Psoas muscle (tissue), 8 donors: Measurements from ENCODE around the gene RIPOR2. TPM values are rescaled to one million over a fixed set of nuclear protein-coding genes. Genes with fewer than 3 reads are reported as not detected.
"Not testable (repeated sequence)": the region's sequence is repeated elsewhere in the genome, so short reads cannot be mapped to it uniquely, and the experiment has no call there.

Experiments used
- ATAC-seq, 4 donors: fragments of 200-7000 bp; cut with Tn5 transposase; one replicate each; pipeline ENCODE4 v1.9.1; 2020; ENCODE audit warnings: moderate library complexity in 3 of 4, mild to moderate bottlenecking in 2 of 4
- DNase-seq, 2 donors: peaks; one replicate each; pipeline ENCODE4 v3.0.0-alpha.2; 2020
- H3K27ac ChIP-seq: fragments of 200-600 bp; one replicate; pipeline ENCODE4 v1.8.0; 2022
- H3K27me3 ChIP-seq, 3 donors: fragments of 200-600 bp in 1 of 3; one replicate each; pipeline versions ENCODE4 v1.6.1 to v1.8.0; 2013 to 2022; ENCODE audit warnings: low read length in 2 of 3, mild to moderate bottlenecking in 2 of 3, moderate library complexity in 1 of 3; ENCODE audit not compliant: insufficient read depth in 3 of 3
- H3K36me3 ChIP-seq, 2 donors: fragments of 200-600 bp in 1 of 2; one replicate each; pipeline versions ENCODE4 v1.6.1 to v1.8.0; 2013 to 2022; ENCODE audit warnings: low read depth in 1 of 2, mild to moderate bottlenecking in 1 of 2, moderate library complexity in 1 of 2; ENCODE audit not compliant: insufficient read depth in 1 of 2
- H3K4me1 ChIP-seq: fragments of 200-600 bp; one replicate; pipeline ENCODE4 v1.8.0; 2022
- H3K4me3 ChIP-seq: fragments of 200-600 bp; one replicate; pipeline ENCODE4 v1.8.0; 2022; ENCODE audit warnings: mild to moderate bottlenecking
- H3K9me3 ChIP-seq: fragments of 200-600 bp; one replicate; pipeline ENCODE4 v1.8.0; 2022
- WGBS, 3 donors: extraction: QIAGEN DNeasy Blood & Tissue Kit; methylation state at CpG; one replicate each; pipeline versions ENCODE4 v1.1.6 to v1.1.7; 2013; 5-methylcytosine and 5-hydroxymethylcytosine counted together
- intact Hi-C, 2 donors: fragments of 100-400 bp; cut with DNase I; formaldehyde crosslinking; loops; one replicate each; pipeline versions ENCODE4 v1.11.0 to v1.14.2; 2022
- polyA plus RNA-seq, 3 donors: library from polyadenylated mRNA; stranded (reverse); fragments of 200-250 nt; gene quantifications; one replicate each; pipeline ENCODE4 v1.2.3, GENCODE V29; 2013
- total RNA-seq, 4 donors: library from RNA; stranded (reverse); fragmentation: NEBNext Ultra II Directional in 2 of 4; extraction: Animal tissue kit (Norgen Biotek cat#: 25700) in 2 of 4; gene quantifications; one replicate each; pipeline versions ENCODE4 v1.2.1 to v1.2.4, GENCODE V29; 2021 to 2023
- TF ChIP-seq, protein P1 (sequence below): fragments of 200-600 bp; IDR thresholded peaks from one replicate; pipeline ENCODE4 v1.8.0; 2022; ENCODE audit warnings: antibody characterized with exemption
- donor health status: healthy with polysubstance abuse.
- donor health status: DM: no; HTN: no; CAD: no; lungs with moderate emphysema.
- donor health status: Bipolar disorder and iron deficiency.
- donor health status: healthy.
- donor health status: DM: yes; HTN: yes; CAD: no.
- donor health status: DM: no; HTN: no; CAD: no.
- donor health status: DM: no; HTN: no; CAD: no.
- donor health status: DM: yes; HTN: yes; CAD: no.

RIPOR2 gene
- total and polyA plus RNA-seq, 7 donors, result 1.3 to 13.2 (median 7.1) TPM

DNA sequence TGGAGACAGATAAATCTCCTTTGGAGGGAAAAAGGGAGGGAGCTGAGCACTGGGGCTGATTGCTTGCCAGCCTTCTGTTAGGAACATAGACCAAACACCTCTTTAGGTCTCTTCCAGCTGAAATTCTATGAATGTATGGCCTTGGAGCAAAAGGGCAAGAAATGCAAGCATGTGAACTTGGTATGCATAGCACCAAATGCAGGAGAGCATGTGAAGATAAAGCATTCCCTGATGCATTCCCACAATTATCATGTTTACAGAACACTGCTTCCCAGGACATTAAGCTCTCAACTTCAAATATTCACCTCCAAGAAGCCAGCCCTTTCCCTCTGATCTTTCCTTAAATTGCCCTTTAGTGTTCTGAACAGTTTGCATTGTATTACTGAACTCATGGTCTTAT lies 15.6 kb downstream of the RIPOR2 start:
- Histone ChIP-seq H3K27ac (peak overlapping the region; percentile 82), H3K9me3 (no peaks in the 10 kb centered on the region), H3K4me1 (peaks cover 44% of the 10 kb centered on the region), H3K4me3 (no peak overlapping the region), H3K27me3 (no peaks in the 10 kb centered on the region), H3K36me3 (no peaks in the 10 kb centered on the region)
- TF ChIP-seq, protein P1, sequence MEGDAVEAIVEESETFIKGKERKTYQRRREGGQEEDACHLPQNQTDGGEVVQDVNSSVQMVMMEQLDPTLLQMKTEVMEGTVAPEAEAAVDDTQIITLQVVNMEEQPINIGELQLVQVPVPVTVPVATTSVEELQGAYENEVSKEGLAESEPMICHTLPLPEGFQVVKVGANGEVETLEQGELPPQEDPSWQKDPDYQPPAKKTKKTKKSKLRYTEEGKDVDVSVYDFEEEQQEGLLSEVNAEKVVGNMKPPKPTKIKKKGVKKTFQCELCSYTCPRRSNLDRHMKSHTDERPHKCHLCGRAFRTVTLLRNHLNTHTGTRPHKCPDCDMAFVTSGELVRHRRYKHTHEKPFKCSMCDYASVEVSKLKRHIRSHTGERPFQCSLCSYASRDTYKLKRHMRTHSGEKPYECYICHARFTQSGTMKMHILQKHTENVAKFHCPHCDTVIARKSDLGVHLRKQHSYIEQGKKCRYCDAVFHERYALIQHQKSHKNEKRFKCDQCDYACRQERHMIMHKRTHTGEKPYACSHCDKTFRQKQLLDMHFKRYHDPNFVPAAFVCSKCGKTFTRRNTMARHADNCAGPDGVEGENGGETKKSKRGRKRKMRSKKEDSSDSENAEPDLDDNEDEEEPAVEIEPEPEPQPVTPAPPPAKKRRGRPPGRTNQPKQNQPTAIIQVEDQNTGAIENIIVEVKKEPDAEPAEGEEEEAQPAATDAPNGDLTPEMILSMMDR, result no peak
- DNase-seq (no peak), ATAC-seq (no peak)
- intact Hi-C loops, result no loop called here

- Histone ChIP-seq H3K27me3 (no peaks in the 10 kb centered on the region), H3K4me1 (peaks cover 44% of the 10 kb centered on the region), H3K4me3 (peak overlapping the region; percentile 9), H3K27ac (peak overlapping the region; percentile 82), H3K9me3 (no peaks in the 10 kb centered on the region), H3K36me3 (no peaks in the 10 kb centered on the region)
- DNase-seq, result peak in 1 of 2 donors; percentile 75
- TF ChIP-seq, protein P1, result no peak
- intact Hi-C loops, result no loop called here
- WGBS, 3 donors, result 12 to 18% (median 16%) methylated on average over 12 of the region's 12 CpGs
- peak; percentile 95 to 100 (median 100) for ATAC-seq
Measured at GRCh38 chr6:24919056-24919892, 16.5 kb downstream of the RIPOR2 start.

GRCh38 chr6:24918641-24919055 lies 17.1 kb downstream of the RIPOR2 start:
- TF ChIP-seq, protein P1, result no peak
- intact Hi-C loops, result no loop called here
- Histone ChIP-seq H3K27me3 (no peaks in the 10 kb centered on the region), H3K27ac (peak overlapping the region; percentile 82), H3K4me1 (peaks cover 44% of the 10 kb centered on the region), H3K4me3 (peak overlapping the region; percentile 9), H3K36me3 (no peaks in the 10 kb centered on the region), H3K9me3 (no peaks in the 10 kb centered on the region)
- DNase-seq, result no peak
- ATAC-seq, result peak in 3 of 4 donors; percentile 30 to 42 (median 40)
- 29 to 45% (median 35%) methylated on average over 1 of the region's 1 CpG for WGBS, 3 donors

DNA sequence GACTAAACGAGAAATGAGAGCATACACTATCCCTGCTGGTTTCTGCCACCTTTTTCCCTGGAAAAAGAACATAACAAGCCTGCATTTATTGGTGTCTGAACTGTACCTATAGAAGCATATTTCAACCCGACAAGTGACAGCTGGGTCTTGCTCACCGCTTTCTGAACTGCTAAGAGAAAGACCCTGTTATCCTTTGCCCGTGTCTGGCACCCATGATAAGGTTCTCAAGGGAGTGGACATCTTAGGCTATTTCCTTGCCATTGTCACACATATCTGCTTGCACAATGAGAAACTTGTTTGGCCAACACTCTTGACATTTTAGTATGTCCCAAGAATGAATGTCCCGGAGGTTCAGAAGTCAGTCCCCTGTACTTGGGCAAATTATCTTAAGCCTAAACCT lies 19.3 kb downstream of the RIPOR2 start:
- 89 to 96% (median 92%) methylated on average over 5 of the region's 5 CpGs for WGBS, 3 donors
- TF ChIP-seq, protein P1, result no peak
- intact Hi-C loops, result no loop called here
- H3K27ac ChIP-seq, result no peak overlapping the region
- no peaks in the 10 kb centered on the region for H3K36me3 ChIP-seq
- no peak overlapping the region for H3K4me3 ChIP-seq
- H3K4me1 ChIP-seq, result peaks cover 49% of the 10 kb centered on the region
- no peaks in the 10 kb centered on the region for H3K9me3 ChIP-seq
- H3K27me3 ChIP-seq, result no peaks in the 10 kb centered on the region
- ATAC-seq (no peak), DNase-seq (no peak)

DNA sequence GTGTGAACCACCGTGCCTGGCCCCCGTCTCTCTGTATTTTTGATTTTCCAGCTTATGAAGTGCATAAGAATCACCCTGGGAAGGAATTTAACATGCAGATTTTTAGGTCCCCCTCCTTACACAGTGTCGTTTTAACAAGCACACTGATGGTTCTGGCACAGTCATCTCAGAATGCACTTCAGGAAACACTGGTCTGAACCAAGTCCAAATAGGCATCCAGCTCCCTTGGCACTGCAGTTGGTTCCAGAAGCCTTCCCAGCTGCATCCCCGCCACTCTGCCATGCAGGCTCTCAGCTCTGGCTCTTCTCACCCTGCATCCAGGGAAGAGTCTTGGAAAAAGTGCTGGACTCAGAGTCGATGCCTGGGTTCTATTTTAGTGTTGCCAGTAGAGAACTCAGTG lies 20.1 kb downstream of the RIPOR2 start:
- intact Hi-C loops, result no loop called here
- Histone ChIP-seq H3K27ac (no peak overlapping the region), H3K4me3 (no peak overlapping the region), H3K9me3 (no peaks in the 10 kb centered on the region), H3K36me3 (no peaks in the 10 kb centered on the region), H3K27me3 (no peaks in the 10 kb centered on the region), H3K4me1 (peaks cover 49% of the 10 kb centered on the region)
- ATAC-seq (no peak), DNase-seq (no peak)
- 33 to 41% (median 39%) methylated on average over 5 of the region's 5 CpGs for WGBS, 3 donors
- TF ChIP-seq, protein P1, result no peak

- not testable (repeated sequence) for ATAC-seq, H3K27me3 ChIP-seq, H3K27ac ChIP-seq, H3K4me3 ChIP-seq, DNase-seq, H3K9me3 ChIP-seq, H3K36me3 ChIP-seq
- peaks cover 41% of the 10 kb centered on the region for H3K4me1 ChIP-seq
- 98 to 99% (median 98%) methylated on average over 10 of the region's 10 CpGs for WGBS, 3 donors
- intact Hi-C loops, result loop anchor here in 1 of 2 donors (5.0 kb wide), 1 partner anchor 73 kb away; no protein-coding TSS in a partner anchor
Measured at GRCh38 chr6:24914082-24914481, 21.7 kb downstream of the RIPOR2 start.
